Lower lobe of right lung (tissue), 2 donors: ENCODE results near the gene IRF2BPL. TPM values are rescaled to one million over a fixed set of nuclear protein-coding genes. Genes with fewer than 3 reads are reported as not detected.

Experiments
- ATAC-seq, 2 donors: fragments of 200-7000 bp; cut with Tn5 transposase; one replicate each; pipeline ENCODE4 v1.9.1; 2020 to 2022; ENCODE audit warnings: mild to moderate bottlenecking in 2 of 2, moderate library complexity in 2 of 2
- DNase-seq: peaks from one replicate; pipeline ENCODE4 v3.0.0-alpha.2; 2020
- H3K27ac ChIP-seq: fragments of 200-600 bp; one replicate; pipeline ENCODE4 v1.8.0; 2022
- H3K27me3 ChIP-seq: fragments of 200-600 bp; one replicate; pipeline ENCODE4 v1.8.0; 2022; ENCODE audit warnings: low read depth
- H3K36me3 ChIP-seq: fragments of 200-600 bp; one replicate; pipeline ENCODE4 v1.8.0; 2022; ENCODE audit warnings: mild to moderate bottlenecking
- H3K4me1 ChIP-seq: fragments of 200-600 bp; one replicate; pipeline ENCODE4 v1.8.0; 2022
- H3K4me3 ChIP-seq: fragments of 200-600 bp; one replicate; pipeline ENCODE4 v1.8.0; 2022; ENCODE audit warnings: mild to moderate bottlenecking
- H3K9me3 ChIP-seq: fragments of 200-600 bp; one replicate; pipeline ENCODE4 v1.8.0; 2022
- intact Hi-C: fragments of 100-400 bp; cut with DNase I; formaldehyde crosslinking; loops from one replicate; pipeline ENCODE4 v1.11.0; 2022
- total RNA-seq: library from RNA; stranded (reverse); fragmentation: NEBNext Ultra II Directional; extraction: Animal tissue kit (Norgen Biotek cat#: 25700); gene quantifications from one replicate; pipeline ENCODE4 v1.2.1, GENCODE V29; 2021
- TF ChIP-seq, protein P1 (sequence below): fragments of 200-600 bp; IDR thresholded peaks from one replicate; pipeline ENCODE4 v1.8.0; 2022; ENCODE audit warnings: antibody characterized with exemption, mild to moderate bottlenecking
- donor health status: DM: no; HTN: yes; CAD: no; lungs with severe emphysema.

The IRF2BPL gene
- total RNA-seq, 1 donor from 2014 or later, result 44.3 TPM

DNA sequence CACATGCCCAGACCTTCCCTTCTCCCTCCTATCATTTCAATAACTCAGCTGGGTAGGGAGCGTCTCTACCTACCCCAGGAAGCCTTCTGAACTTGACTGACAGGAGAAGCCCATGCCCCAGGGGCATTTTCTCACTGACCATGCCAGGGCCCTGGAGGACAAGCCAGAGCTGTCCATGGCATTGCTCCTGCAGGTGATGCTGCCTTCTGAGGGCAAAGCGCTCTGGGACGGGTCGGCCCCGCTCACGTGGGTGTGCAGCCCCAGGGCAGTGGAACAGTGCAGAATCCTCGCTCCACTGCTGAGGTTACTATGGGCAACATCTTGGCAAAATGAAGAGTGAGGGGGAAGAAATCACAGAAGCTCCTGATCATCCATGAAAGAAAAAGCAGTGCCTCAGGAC, 41.0 kb upstream of the IRF2BPL start:
- H3K27ac ChIP-seq, result no peak overlapping the region
- ATAC-seq (no peak), DNase-seq (no peak)
- intact Hi-C loops, result no loop called here
- H3K4me3 ChIP-seq, result no peak overlapping the region
- peaks cover 31% of the 10 kb centered on the region for H3K4me1 ChIP-seq
- H3K27me3 ChIP-seq, result no peaks in the 10 kb centered on the region
- H3K9me3 ChIP-seq, result no peaks in the 10 kb centered on the region
- TF ChIP-seq, protein P1, sequence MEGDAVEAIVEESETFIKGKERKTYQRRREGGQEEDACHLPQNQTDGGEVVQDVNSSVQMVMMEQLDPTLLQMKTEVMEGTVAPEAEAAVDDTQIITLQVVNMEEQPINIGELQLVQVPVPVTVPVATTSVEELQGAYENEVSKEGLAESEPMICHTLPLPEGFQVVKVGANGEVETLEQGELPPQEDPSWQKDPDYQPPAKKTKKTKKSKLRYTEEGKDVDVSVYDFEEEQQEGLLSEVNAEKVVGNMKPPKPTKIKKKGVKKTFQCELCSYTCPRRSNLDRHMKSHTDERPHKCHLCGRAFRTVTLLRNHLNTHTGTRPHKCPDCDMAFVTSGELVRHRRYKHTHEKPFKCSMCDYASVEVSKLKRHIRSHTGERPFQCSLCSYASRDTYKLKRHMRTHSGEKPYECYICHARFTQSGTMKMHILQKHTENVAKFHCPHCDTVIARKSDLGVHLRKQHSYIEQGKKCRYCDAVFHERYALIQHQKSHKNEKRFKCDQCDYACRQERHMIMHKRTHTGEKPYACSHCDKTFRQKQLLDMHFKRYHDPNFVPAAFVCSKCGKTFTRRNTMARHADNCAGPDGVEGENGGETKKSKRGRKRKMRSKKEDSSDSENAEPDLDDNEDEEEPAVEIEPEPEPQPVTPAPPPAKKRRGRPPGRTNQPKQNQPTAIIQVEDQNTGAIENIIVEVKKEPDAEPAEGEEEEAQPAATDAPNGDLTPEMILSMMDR, result no peak
- H3K36me3 ChIP-seq, result no peaks in the 10 kb centered on the region

DNA sequence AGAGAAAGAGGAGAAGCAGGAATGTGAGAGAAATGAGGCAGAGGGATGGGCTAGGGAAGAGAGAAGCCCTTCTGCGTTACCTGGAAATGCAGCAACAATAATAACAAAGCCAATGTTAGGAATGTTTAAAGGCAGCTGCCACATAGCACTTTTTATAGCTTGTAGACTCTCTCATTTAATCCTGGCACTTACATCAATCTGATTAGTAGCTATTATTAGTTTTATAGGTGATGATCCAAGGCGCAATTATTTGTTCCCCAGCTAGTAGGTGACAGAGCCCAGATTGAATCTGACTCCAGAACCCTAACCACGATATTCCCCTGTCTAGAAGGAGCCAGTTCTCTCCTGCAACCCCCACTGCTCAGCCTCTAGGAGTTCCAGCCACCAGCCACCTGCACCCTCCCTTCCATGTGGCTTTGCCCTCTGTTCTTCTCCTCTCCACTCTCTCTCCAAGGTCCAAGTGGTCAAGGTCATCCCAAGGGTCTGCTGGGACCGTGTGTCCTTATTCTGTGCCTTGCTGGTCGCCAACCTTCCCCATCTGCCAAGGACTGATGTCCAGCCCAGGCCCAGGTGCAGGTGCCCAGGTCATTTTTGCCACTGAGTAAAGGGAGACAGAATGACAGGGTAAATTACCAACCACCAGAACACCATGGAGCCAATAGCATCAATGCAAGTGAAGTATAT, 40.2 kb upstream of the IRF2BPL start:
- intact Hi-C loops, result no loop called here
- H3K27me3 ChIP-seq, result no peaks in the 10 kb centered on the region
- H3K9me3 ChIP-seq, result no peaks in the 10 kb centered on the region
- ATAC-seq (no peak), DNase-seq (no peak)
- H3K4me1 ChIP-seq, result peaks cover 28% of the 10 kb centered on the region
- no peak overlapping the region for H3K27ac ChIP-seq
- no peak overlapping the region for H3K4me3 ChIP-seq
- no peaks in the 10 kb centered on the region for H3K36me3 ChIP-seq
- TF ChIP-seq, protein P1, result peak; percentile 4

DNA sequence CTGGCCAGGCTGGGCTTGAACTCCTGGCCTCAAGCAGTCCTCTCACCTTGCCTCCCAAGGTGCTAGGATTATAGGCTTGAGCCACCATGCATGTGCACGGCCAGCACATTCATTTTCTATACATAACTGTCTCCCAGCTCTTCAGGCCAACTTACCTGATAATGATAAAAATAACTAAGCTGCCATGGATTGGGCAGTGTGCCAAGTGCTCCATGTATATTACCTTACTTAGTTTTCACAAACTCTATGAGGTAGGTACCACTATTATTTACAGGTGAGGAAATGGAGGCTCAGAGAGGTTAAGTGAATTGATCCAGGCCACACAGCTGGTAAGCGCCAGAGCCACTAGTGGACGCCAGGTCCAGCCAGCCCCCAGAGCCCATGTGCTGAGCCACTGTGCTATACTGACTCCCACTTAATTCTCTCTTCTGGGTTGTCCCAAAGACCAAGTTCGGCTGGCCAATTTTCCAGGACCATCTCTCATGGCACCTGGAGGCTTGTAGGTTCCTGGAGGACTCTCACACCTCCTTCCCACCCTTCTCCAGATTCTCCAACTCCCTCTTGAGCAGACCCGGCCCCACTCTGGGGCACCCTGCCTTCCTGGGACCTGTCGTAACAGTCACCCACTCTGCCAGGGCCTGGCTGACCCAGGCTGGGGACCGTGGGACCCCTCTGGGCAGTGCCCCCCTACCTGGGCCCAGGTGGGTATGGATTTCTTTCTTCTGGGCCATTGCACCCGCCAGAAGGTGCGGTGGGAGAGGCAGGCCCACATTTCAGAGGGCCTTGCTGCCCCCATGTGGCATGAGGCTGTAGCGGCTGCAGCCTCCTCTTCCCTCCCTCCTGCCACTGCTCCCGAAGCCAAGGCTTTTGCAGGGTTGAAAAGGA, 39.4 kb upstream of the IRF2BPL start:
- peak; percentile 80 to 88 for ATAC-seq
- DNase-seq, result peak; percentile 76
- intact Hi-C loops, result no loop called here
- TF ChIP-seq, protein P1, result peak; percentile 93
- Histone ChIP-seq H3K4me3 (no peak overlapping the region), H3K36me3 (no peaks in the 10 kb centered on the region), H3K9me3 (no peaks in the 10 kb centered on the region), H3K27me3 (no peaks in the 10 kb centered on the region), H3K4me1 (peaks cover 28% of the 10 kb centered on the region), H3K27ac (no peak overlapping the region)

DNA sequence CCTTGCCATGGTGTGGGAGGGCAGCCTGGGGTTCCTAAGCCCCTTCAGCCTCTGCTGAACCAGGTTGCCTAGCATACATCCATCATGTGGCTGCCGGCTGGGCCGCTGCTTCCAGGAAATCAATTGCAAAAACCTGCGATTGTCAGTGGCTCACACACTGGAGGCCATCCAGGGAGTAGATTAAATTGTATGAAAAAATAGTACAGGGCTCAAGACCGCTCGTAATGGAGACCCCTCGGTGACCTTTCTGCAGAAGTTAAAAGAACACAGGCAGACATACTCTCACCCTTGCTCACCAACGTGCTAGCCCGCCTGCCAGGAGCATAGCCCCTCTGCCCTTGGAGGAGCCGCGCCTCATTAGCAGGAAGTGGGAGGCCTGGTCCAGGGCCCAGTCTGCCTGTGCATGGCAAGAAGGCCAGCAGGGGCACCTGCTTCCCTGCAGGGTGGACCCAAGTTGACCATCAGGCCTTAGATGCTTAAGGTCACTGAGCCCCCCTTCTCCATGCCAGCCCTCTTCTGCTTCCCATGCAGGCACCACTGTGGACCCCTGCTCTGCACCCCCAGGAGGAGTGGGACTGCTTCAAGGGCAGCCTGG, 38.2 kb upstream of the IRF2BPL start:
- no peaks in the 10 kb centered on the region for H3K9me3 ChIP-seq
- no peak overlapping the region for H3K4me3 ChIP-seq
- no peak for DNase-seq
- ATAC-seq, result no peak
- intact Hi-C loops, result no loop called here
- TF ChIP-seq, protein P1, result no peak
- H3K27me3 ChIP-seq, result no peaks in the 10 kb centered on the region
- H3K4me1 ChIP-seq, result peaks cover 28% of the 10 kb centered on the region
- H3K27ac ChIP-seq, result no peak overlapping the region
- no peaks in the 10 kb centered on the region for H3K36me3 ChIP-seq

DNA sequence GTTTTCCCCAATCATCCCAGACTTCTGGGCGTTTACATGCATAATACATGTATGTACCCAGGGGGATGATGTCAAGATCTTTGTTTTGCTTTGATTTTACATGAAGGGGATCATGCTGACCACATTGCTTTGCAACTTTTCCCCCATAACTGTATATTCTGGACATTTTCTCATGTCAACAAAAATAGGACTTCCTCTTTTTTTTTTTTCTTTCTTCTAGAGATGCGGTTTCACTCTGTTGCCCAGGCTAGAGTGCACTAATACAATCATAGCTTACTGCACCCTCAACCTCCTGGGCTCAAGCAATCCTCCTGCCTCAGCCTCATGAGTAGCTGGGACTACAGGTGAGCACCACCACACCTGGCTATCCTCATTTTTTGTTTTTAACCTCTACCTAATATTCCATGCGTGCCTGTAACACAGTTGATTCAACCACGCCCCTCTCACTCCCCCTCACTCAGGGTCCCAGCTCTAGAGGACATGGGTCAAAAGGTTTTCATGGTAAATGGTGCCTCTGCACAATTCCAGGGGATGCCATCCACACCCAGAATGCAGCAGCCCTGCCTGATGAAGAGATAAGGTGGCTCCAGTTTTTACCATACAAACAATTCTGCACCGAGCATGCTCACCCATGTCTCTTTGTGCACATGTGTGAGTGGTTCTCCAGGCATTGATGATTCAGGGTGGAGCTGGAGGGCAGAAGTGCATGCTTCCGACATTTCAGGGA, 37.5 kb upstream of the IRF2BPL start:
- TF ChIP-seq, protein P1, result no peak
- intact Hi-C loops, result no loop called here

More for the DNA sequence above, 37.5 kb upstream of the IRF2BPL start:
- ATAC-seq (no peak), DNase-seq (no peak)
- H3K9me3 ChIP-seq, result no peaks in the 10 kb centered on the region
- peaks cover 28% of the 10 kb centered on the region for H3K4me1 ChIP-seq
- H3K27me3 ChIP-seq, result no peaks in the 10 kb centered on the region
- no peak overlapping the region for H3K27ac ChIP-seq
- H3K4me3 ChIP-seq, result no peak overlapping the region
- no peaks in the 10 kb centered on the region for H3K36me3 ChIP-seq
